ENCODE results near the gene POLR2E. TPM values are rescaled to one million over a fixed set of nuclear protein-coding genes. Genes with fewer than 3 reads are reported as not detected.
"Not testable (repeated sequence)": the region's sequence is repeated elsewhere in the genome, so short reads cannot be mapped to it uniquely, and the experiment has no call there.

POLR2E gene
- polyA plus RNA-seq, 1 donor: 130 TPM

- no peak overlapping the region for H3K27ac ChIP-seq (ENCODE audit: low read length)
- no CpG with 5 or more reads among the region's 34 CpGs for WGBS (ENCODE audit: insufficient coverage, low lambda C conversion rate)
- peaks cover 16% of the 10 kb centered on the region for H3K9me3 ChIP-seq (ENCODE audit: control insufficient read depth, low read depth, low read length)
- peaks cover 89% of the 10 kb centered on the region for H3K36me3 ChIP-seq (ENCODE audit: control insufficient read depth, insufficient read depth, low read length)
- H3K27me3 ChIP-seq (ENCODE audit: control insufficient read depth, insufficient read depth, low read length): no peaks in the 10 kb centered on the region
- peaks cover 3% of the 10 kb centered on the region for H3K4me1 ChIP-seq (ENCODE audit: control insufficient read depth, insufficient read depth, low read length)
- DNase-seq: no peak
- no peak overlapping the region for H3K4me3 ChIP-seq (ENCODE audit: low read length)
These were observed 23.8 kb upstream of the POLR2E start for GRCh38 chr19:1118999-1119398.

- DNase-seq: no peak
- Histone ChIP-seq H3K4me1 (ENCODE audit: control insufficient read depth, insufficient read depth, low read length) (peaks cover 13% of the 10 kb centered on the region), H3K36me3 (ENCODE audit: control insufficient read depth, insufficient read depth, low read length) (peaks cover 79% of the 10 kb centered on the region), H3K9me3 (ENCODE audit: control insufficient read depth, low read depth, low read length) (peaks cover 8% of the 10 kb centered on the region), H3K27ac (ENCODE audit: low read length) (no peak overlapping the region), H3K4me3 (ENCODE audit: low read length) (no peak overlapping the region), H3K27me3 (ENCODE audit: control insufficient read depth, insufficient read depth, low read length) (no peaks in the 10 kb centered on the region)
- no CpG with 5 or more reads among the region's 16 CpGs for WGBS (ENCODE audit: insufficient coverage, low lambda C conversion rate)
These were observed 22.5 kb upstream of the POLR2E start for GRCh38 chr19:1117654-1118053.

GRCh38 chr19:1116726-1117581 is 21.8 kb upstream of the POLR2E start:
- peaks cover 7% of the 10 kb centered on the region for H3K9me3 ChIP-seq (ENCODE audit: control insufficient read depth, low read depth, low read length)
- no peak overlapping the region for H3K4me3 ChIP-seq (ENCODE audit: low read length)
- H3K4me1 ChIP-seq (ENCODE audit: control insufficient read depth, insufficient read depth, low read length): peaks cover 20% of the 10 kb centered on the region
- no peak for DNase-seq
- no peaks in the 10 kb centered on the region for H3K27me3 ChIP-seq (ENCODE audit: control insufficient read depth, insufficient read depth, low read length)
- peaks cover 75% of the 10 kb centered on the region for H3K36me3 ChIP-seq (ENCODE audit: control insufficient read depth, insufficient read depth, low read length)
- no CpG with 5 or more reads among the region's 52 CpGs for WGBS (ENCODE audit: insufficient coverage, low lambda C conversion rate)
- no peak overlapping the region for H3K27ac ChIP-seq (ENCODE audit: low read length)

GRCh38 chr19:1115646-1116420 is 20.7 kb upstream of the POLR2E start:
- peaks cover 71% of the 10 kb centered on the region for H3K36me3 ChIP-seq (ENCODE audit: control insufficient read depth, insufficient read depth, low read length)
- H3K9me3 ChIP-seq (ENCODE audit: control insufficient read depth, low read depth, low read length): peaks cover 7% of the 10 kb centered on the region
- no CpG with 5 or more reads among the region's 35 CpGs for WGBS (ENCODE audit: insufficient coverage, low lambda C conversion rate)

GRCh38 chr19:1114728-1115127 is 19.6 kb upstream of the POLR2E start:
- not testable (repeated sequence) for DNase-seq; H3K9me3 ChIP-seq (ENCODE audit: control insufficient read depth, low read depth, low read length); H3K27me3 ChIP-seq (ENCODE audit: control insufficient read depth, insufficient read depth, low read length); H3K27ac ChIP-seq (ENCODE audit: low read length); H3K4me3 ChIP-seq (ENCODE audit: low read length)
- no CpG with 5 or more reads among the region's 9 CpGs for WGBS (ENCODE audit: insufficient coverage, low lambda C conversion rate)
- peaks cover 21% of the 10 kb centered on the region for H3K4me1 ChIP-seq (ENCODE audit: control insufficient read depth, insufficient read depth, low read length)
- peaks cover 72% of the 10 kb centered on the region for H3K36me3 ChIP-seq (ENCODE audit: control insufficient read depth, insufficient read depth, low read length)

More at GRCh38 chr19:1115646-1116420, 20.7 kb upstream of the POLR2E start:
- no peak for DNase-seq
- Histone ChIP-seq H3K27ac (ENCODE audit: low read length) (no peak overlapping the region), H3K4me3 (ENCODE audit: low read length) (no peak overlapping the region), H3K4me1 (ENCODE audit: control insufficient read depth, insufficient read depth, low read length) (peaks cover 21% of the 10 kb centered on the region), H3K27me3 (ENCODE audit: control insufficient read depth, insufficient read depth, low read length) (no peaks in the 10 kb centered on the region)

DNA sequence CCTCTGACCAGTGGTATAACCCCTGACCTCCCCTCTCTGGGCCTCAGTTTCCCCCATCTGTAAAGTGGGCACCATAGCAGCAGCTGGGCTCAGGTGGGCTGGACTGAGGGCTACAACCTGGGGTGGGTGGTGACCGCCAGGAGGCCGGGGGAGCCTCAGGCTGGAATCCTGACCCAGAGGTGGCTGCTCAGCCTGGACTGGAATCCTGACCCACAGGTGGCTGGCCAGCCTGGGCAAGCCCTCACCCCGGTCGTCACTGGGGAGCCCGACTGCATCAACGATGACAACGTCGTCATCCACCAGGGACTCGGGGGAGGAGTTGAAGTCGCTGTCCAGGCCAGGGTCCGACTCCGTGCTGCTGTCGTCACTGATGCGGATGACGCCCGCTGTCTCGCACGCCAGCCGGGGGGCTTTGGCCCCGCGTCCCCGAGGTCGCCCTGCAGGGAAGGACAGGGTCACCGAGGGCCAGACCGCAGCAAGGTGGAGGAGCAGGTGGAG is 18.9 kb upstream of the POLR2E start:
- no CpG with 5 or more reads among the region's 25 CpGs for WGBS (ENCODE audit: insufficient coverage, low lambda C conversion rate)
- Histone ChIP-seq H3K9me3 (ENCODE audit: control insufficient read depth, low read depth, low read length) (peaks cover 7% of the 10 kb centered on the region), H3K27ac (ENCODE audit: low read length) (peak overlapping the region; percentile 79), H3K36me3 (ENCODE audit: control insufficient read depth, insufficient read depth, low read length) (peaks cover 68% of the 10 kb centered on the region), H3K27me3 (ENCODE audit: control insufficient read depth, insufficient read depth, low read length) (no peaks in the 10 kb centered on the region), H3K4me3 (ENCODE audit: low read length) (no peak overlapping the region), H3K4me1 (ENCODE audit: control insufficient read depth, insufficient read depth, low read length) (peaks cover 21% of the 10 kb centered on the region)
- no peak for DNase-seq

DNA sequence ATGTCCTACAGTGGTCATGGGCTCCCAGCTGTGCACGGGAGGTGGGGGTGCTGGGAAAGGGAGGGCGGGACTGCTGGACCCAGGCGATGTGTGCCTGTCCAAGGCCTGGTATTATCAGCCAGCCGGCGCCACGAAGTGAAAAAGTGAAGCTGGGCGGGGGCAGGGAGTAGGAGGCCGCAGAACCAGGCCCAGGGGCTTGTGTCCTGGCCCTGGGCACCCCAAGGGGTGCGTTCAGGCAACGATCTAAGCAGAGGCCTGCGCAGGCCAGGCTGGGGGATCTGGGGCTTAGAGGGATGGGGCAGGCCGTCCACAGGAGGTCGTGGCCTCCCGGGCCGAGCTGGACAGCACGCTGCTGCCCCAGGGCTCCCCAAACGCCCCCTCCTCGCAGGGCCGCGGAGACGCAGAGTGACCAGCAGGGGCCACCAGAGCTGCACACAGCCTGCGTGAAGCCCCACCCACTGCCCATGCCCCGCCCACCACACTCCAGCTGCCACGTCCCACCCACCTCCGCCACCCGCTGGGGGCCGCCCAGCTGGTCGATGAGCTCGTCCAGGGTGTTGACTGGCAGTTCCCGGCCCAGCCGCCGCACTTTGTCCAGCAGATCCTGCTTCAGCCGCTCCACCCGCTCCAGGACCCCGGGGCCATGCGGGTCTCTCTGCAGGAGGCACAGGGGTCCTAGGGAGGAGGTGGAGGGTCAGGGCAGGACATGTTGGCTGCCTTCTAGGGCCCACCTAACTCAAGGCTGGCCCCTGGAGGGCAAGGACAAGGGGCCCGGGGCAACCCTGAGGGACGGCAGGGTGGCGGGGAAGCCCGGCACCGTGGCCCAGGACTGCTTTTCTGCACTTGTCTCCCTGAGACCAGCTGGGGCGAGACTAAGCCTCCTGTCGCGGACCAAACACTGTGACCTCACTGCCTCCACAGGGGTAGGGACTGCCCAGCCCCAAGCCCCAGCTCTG is 18.1 kb upstream of the POLR2E start:
- H3K27ac ChIP-seq (ENCODE audit: low read length): peak overlapping the region; percentile 79
- no CpG with 5 or more reads among the region's 44 CpGs for WGBS (ENCODE audit: insufficient coverage, low lambda C conversion rate)
- H3K36me3 ChIP-seq (ENCODE audit: control insufficient read depth, insufficient read depth, low read length): peaks cover 63% of the 10 kb centered on the region
- DNase-seq: peak; percentile 93 to 95
- peaks cover 11% of the 10 kb centered on the region for H3K9me3 ChIP-seq (ENCODE audit: control insufficient read depth, low read depth, low read length)
- H3K4me3 ChIP-seq (ENCODE audit: low read length): peak overlapping the region; percentile 7
- H3K27me3 ChIP-seq (ENCODE audit: control insufficient read depth, insufficient read depth, low read length): no peaks in the 10 kb centered on the region
- H3K4me1 ChIP-seq (ENCODE audit: control insufficient read depth, insufficient read depth, low read length): peaks cover 21% of the 10 kb centered on the region

GRCh38 chr19:1112268-1113029 is 17.3 kb upstream of the POLR2E start:
- peaks cover 60% of the 10 kb centered on the region for H3K36me3 ChIP-seq (ENCODE audit: control insufficient read depth, insufficient read depth, low read length)
- peaks cover 22% of the 10 kb centered on the region for H3K4me1 ChIP-seq (ENCODE audit: control insufficient read depth, insufficient read depth, low read length)
- peak in 1 of 2 donors; percentile 67 for DNase-seq
- H3K27me3 ChIP-seq (ENCODE audit: control insufficient read depth, insufficient read depth, low read length): no peaks in the 10 kb centered on the region
- peaks cover 11% of the 10 kb centered on the region for H3K9me3 ChIP-seq (ENCODE audit: control insufficient read depth, low read depth, low read length)
- H3K4me3 ChIP-seq (ENCODE audit: low read length): no peak overlapping the region
- WGBS (ENCODE audit: insufficient coverage, low lambda C conversion rate): no CpG with 5 or more reads among the region's 71 CpGs
- H3K27ac ChIP-seq (ENCODE audit: low read length): no peak overlapping the region

- H3K4me1 ChIP-seq (ENCODE audit: control insufficient read depth, insufficient read depth, low read length): peaks cover 25% of the 10 kb centered on the region
- H3K36me3 ChIP-seq (ENCODE audit: control insufficient read depth, insufficient read depth, low read length): peaks cover 60% of the 10 kb centered on the region
- no peak for DNase-seq
- no peak overlapping the region for H3K27ac ChIP-seq (ENCODE audit: low read length)
- H3K9me3 ChIP-seq (ENCODE audit: control insufficient read depth, low read depth, low read length): peaks cover 11% of the 10 kb centered on the region
- no CpG with 5 or more reads among the region's 18 CpGs for WGBS (ENCODE audit: insufficient coverage, low lambda C conversion rate)
- no peak overlapping the region for H3K4me3 ChIP-seq (ENCODE audit: low read length)
- no peaks in the 10 kb centered on the region for H3K27me3 ChIP-seq (ENCODE audit: control insufficient read depth, insufficient read depth, low read length)
These were observed 16.6 kb upstream of the POLR2E start for GRCh38 chr19:1111641-1112267.

Data from large intestine (tissue), 3 donors.